GM06990 (cell line): ENCODE measurements around the gene KLRC4.
"Not testable (repeated sequence)": the region's sequence is repeated elsewhere in the genome, so short reads cannot be mapped to it uniquely, and the experiment has no call there.

ENCODE experiments used
- DNase-seq: peaks from one replicate; pipeline ENCODE4 v3.0.0-alpha.2; 2011; ENCODE audit not compliant: insufficient read length; ENCODE audit errors: extremely low read depth
- H3K27me3 ChIP-seq: replicated peaks from 2 replicates; pipeline ENCODE4 v1.6.0; 2011; ENCODE audit warnings: low read length; ENCODE audit not compliant: control insufficient read depth, insufficient read depth
- H3K36me3 ChIP-seq: 2 replicates; pipeline ENCODE4 v1.5.1; 2011; ENCODE audit warnings: low read length; ENCODE audit not compliant: control insufficient read depth, insufficient read depth
- H3K4me3 ChIP-seq: replicated peaks from 2 replicates; pipeline ENCODE4 v1.5.1; 2011; ENCODE audit warnings: low read depth, mild to moderate bottlenecking, control low read depth, low read length
- CTCF ChIP-seq: IDR thresholded peaks from 2 replicates; pipeline ENCODE4 v1.5.1; 2011; ENCODE audit warnings: low read length, control low read depth, mild to moderate bottlenecking, inconsistent platforms; ENCODE audit not compliant: insufficient read depth, poor library complexity, severe bottlenecking

Gene KLRC4

GRCh38 chr12:10448236-10448635, 38.7 kb upstream of the KLRC4 start:
- Histone ChIP-seq H3K36me3 (no peaks in the 10 kb centered on the region), H3K27me3 (no peaks in the 10 kb centered on the region), H3K4me3 (no peak overlapping the region)
- no peak for TF ChIP-seq CTCF
- DNase-seq: no peak

GRCh38 chr12:10446052-10446451, 36.5 kb upstream of the KLRC4 start:
- not testable (repeated sequence) for DNase-seq, H3K4me3 ChIP-seq, H3K36me3 ChIP-seq, H3K27me3 ChIP-seq

DNA sequence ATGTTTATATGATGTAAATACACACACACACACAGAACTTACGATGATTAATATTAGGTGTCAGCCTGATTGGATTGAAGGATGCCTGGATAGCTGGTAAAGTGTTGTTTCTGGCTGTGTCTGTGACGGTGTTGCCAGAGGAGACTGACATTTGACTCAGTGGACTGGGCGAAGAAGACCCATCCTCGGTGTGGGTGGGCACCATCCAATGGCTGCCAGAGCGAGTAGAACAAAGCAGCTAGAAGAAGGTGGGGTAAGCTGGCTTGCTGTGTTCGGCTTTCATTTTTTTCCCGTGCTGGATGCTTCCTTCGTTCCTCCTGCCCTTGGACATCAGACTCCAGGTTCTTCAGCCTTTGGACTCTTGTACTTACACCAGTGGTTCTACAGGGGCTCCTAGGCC, 31.6 kb upstream of the KLRC4 start:
- not testable (repeated sequence) for H3K27me3 ChIP-seq, H3K4me3 ChIP-seq, DNase-seq, H3K36me3 ChIP-seq

DNA sequence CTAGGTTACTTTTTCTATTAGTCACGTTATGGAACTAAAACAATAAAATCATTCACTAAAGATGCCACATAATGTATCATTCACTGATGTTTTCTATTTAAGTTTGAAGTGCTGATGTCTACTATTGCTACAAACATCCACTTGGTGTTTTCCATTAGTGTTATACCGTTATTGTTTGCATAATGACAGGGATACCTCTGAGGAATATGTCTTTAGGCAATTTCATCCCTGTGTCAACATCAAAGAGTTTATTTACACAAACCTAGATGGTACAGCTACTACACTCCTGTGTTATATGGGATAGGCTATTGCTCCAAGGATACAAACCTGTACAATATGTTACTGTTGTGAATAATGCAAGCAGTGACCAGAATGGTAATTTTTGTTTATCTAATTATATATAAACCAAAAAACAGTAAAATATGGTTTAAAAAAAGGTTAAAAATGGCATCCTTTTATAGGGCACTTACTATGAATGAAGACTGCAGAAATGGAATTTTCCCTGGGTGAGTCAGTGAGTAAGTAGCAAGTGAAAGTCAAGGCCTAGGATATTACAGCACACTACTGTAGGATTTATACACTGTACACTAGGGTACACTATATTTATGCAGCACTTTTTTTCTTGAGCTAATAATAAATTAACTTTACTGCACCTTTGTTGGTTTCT, 30.2 kb upstream of the KLRC4 start:
- not testable (repeated sequence) for H3K36me3 ChIP-seq, H3K4me3 ChIP-seq, H3K27me3 ChIP-seq, DNase-seq

DNA sequence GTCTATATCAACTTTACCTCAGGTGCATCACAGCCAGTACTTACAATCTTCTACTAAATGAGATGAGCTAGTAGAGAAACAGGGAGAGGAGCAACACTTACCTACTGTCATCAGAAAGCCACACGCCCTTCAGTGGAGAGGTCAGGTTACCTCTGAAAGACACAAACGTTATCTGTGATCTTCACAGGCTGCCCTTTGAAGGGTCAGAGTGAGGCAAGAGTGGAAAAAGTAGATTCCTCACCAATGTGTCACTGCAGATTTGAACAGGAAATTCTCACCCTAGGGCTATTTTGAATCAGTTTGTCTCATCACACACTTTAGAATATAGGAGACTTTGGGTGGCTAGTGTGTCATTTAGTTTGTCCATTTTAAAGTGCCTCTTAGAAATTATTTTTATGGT, 28.0 kb upstream of the KLRC4 start:
- H3K27me3 ChIP-seq, H3K36me3 ChIP-seq, DNase-seq, H3K4me3 ChIP-seq: not testable (repeated sequence)

GRCh38 chr12:10435816-10436215, 26.3 kb upstream of the KLRC4 start, which contains the start of gene KLRC2:
TSS of gene KLRC2 (minus strand) at chr12:10436010. CDS start at chr12:10435986, 24 bp downstream.
- not testable (repeated sequence) for DNase-seq, H3K36me3 ChIP-seq, H3K27me3 ChIP-seq, H3K4me3 ChIP-seq

DNA sequence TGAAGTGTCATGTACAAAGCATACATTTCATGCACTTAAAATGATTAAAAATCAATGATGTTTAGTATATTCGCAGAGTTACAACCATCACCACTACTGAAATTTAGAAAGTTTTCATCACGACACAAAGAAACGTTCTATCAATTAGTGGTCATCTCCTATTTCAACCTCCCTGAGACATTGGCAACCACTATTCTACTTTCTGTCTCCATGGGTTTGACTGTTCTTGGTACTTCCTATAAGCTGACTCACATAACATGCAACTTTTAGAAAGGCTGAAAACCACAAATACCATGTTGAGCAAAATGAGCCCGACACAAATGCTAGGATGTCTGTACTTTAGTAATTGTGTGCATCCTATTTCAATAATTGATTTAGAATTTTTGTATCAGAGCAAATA, 21.1 kb upstream of the KLRC4 start:
- H3K36me3 ChIP-seq, H3K4me3 ChIP-seq, DNase-seq, H3K27me3 ChIP-seq: not testable (repeated sequence)

- H3K36me3 ChIP-seq, H3K4me3 ChIP-seq, DNase-seq, H3K27me3 ChIP-seq: not testable (repeated sequence)
These were observed 16.4 kb upstream of the KLRC4 start for GRCh38 chr12:10425938-10426337.

GRCh38 chr12:10424260-10424899, 14.8 kb upstream of the KLRC4 start:
- not testable (repeated sequence) for H3K27me3 ChIP-seq, DNase-seq, H3K36me3 ChIP-seq, H3K4me3 ChIP-seq

GRCh38 chr12:10422159-10422558, 12.6 kb upstream of the KLRC4 start:
- not testable (repeated sequence) for H3K36me3 ChIP-seq, H3K27me3 ChIP-seq, H3K4me3 ChIP-seq, DNase-seq

GRCh38 chr12:10420334-10420733, 10.8 kb upstream of the KLRC4 start, which contains the start of gene KLRC3:
TSS of gene KLRC3 (minus strand) at chr12:10420595. CDS start at chr12:10420550, 45 bp downstream.
- DNase-seq, H3K36me3 ChIP-seq, H3K27me3 ChIP-seq, H3K4me3 ChIP-seq: not testable (repeated sequence)
